Stomach smooth muscle (tissue), 2 donors: ENCODE data around the gene TIRAP.
"Not testable (repeated sequence)": the region's sequence is repeated elsewhere in the genome, so short reads cannot be mapped to it uniquely, and the experiment has no call there.

Experiments used
- H3K27ac ChIP-seq: one replicate; pipeline ENCODE4 v1.7.0; 2013; ENCODE audit warnings: mild to moderate bottlenecking, low read length, inconsistent platforms
- H3K27me3 ChIP-seq, 2 donors: one replicate each; pipeline ENCODE4 v1.7.0; 2013; ENCODE audit warnings: low read length in 2 of 2; ENCODE audit not compliant: insufficient read depth in 2 of 2, control insufficient read depth in 1 of 2
- H3K36me3 ChIP-seq, 2 donors: one replicate each; pipeline ENCODE4 v1.7.0; 2013; ENCODE audit warnings: low read length in 2 of 2; ENCODE audit not compliant: control insufficient read depth in 2 of 2, insufficient read depth in 2 of 2
- H3K4me1 ChIP-seq: one replicate; pipeline ENCODE4 v1.7.0; 2013; ENCODE audit warnings: low read length; ENCODE audit not compliant: control insufficient read depth, insufficient read depth
- H3K4me3 ChIP-seq, 2 donors: one replicate each; pipeline ENCODE4 v1.7.0; 2013; ENCODE audit warnings: low read length in 2 of 2
- H3K9ac ChIP-seq, 2 donors: one replicate each; pipeline ENCODE4 v1.7.0; 2013; ENCODE audit warnings: low read length in 2 of 2, mild to moderate bottlenecking in 1 of 2
- H3K9me3 ChIP-seq, 2 donors: one replicate each; pipeline ENCODE4 v1.7.0; 2013; ENCODE audit warnings: low read length in 2 of 2; ENCODE audit not compliant: control insufficient read depth in 2 of 2
- donor health status: healthy.
- donor health status: Pancreatic carcinoma.

The TIRAP gene, protein sequence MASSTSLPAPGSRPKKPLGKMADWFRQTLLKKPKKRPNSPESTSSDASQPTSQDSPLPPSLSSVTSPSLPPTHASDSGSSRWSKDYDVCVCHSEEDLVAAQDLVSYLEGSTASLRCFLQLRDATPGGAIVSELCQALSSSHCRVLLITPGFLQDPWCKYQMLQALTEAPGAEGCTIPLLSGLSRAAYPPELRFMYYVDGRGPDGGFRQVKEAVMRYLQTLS

DNA sequence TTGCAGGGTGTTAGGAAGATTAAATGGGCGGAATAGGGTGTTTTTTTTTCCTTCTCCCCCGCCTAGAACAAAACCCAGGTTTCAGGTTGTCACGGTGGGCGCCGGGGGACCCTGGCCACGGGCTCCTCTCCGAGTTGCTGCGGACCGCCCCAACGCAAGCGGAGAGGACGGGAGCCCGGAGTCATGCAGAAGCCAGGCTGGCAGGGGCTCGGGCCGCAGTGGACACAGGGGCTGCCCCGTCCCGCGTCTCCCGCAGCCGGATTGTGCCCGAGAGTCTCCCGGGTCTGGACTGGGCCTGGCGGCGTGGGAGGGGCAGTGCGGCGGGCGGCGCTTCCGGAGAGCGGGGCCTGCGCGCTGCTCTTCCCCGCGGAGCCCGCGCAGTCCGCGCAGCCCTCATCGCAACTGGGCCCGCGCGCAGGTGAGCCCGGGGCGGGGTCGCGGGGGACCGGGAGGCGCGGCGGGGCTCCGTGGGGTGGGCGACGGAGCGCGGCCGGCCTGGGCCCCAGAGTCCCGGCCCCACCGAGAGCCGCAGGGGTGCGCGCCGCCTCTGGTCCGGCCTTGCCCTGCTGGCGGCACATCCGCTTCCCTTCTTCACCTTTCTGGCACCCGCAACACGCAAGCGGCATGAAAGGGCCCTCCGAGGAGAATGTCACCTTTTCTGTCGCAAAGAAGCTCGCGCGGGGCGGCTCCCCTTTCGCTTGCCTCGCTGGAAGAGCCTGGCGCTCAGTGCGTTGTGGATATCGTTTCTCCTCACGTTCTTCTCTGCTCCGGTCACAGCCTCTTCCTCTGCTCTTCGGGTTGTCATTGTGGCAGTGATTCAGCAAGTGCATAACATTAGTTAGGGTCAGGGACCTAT is at the start of gene TIRAP:
TIRAP (plus strand) TSS at position 358 of the 856 bp plus-strand sequence. CDS start 7,802 bp downstream, outside the sequence.
- Histone ChIP-seq H3K4me1 (peaks cover 21% of the 10 kb centered on the region), H3K36me3 (peaks cover 0 to 4% of the 10 kb centered on the region in 2 donors), H3K9me3 (no peaks in the 10 kb centered on the region), H3K27ac (peak within 1 kb of the TSS; percentile 78), H3K4me3 (peak within 1 kb of the TSS; percentile 75 to 92), H3K27me3 (no peaks in the 10 kb centered on the region), H3K9ac (peak within 1 kb of the TSS; percentile 79 to 92)

DNA sequence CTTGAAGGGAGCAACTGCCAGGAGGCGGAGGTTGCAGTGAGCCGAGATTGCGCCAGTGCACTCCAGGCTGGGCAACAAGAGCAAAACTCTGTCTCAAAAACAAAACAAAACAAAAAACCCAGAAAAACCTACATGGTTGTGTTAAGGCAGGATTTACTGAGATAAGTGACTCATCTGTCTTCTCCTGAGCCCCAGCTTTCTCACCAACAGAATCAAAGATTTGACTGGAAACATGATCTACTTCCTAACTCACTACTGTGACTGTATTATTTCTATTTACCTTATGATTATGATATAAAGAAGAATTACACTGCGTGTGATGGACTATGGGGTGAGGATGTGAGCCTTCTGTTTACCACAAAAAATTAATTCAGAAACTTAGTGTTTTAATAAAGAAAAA is 49.5 kb upstream of the TIRAP start:
- H3K4me3 ChIP-seq = no peak overlapping the region
- peaks cover 7 to 8% of the 10 kb centered on the region in 2 donors for H3K36me3 ChIP-seq
- no peaks in the 10 kb centered on the region for H3K4me1 ChIP-seq
- no peaks in the 10 kb centered on the region for H3K27me3 ChIP-seq
- H3K27ac ChIP-seq = no peak overlapping the region
- no peaks in the 10 kb centered on the region for H3K9me3 ChIP-seq
- H3K9ac ChIP-seq = no peak overlapping the region

DNA sequence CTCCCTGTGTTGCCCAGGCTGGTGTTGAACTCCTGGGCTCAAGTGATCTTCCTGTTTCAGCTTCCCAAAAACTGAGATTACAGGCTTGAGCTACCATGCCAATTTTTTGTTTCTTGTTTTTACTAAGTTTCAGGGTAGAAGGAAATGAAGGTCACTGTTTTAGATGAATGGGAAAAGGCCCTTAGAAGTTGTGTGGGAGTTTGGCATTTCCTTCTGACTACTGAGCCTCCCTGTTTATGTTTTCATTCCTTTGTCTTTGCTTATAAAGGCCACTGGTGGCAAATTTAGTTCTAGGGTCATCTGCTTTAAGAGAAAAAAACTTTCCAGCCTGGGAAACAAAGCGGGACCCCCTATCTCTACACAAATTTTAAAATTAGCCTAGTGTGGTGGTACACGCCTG is 36.3 kb upstream of the TIRAP start:
- H3K27me3 ChIP-seq = no peaks in the 10 kb centered on the region
- no peak overlapping the region for H3K4me3 ChIP-seq
- no peak overlapping the region for H3K9ac ChIP-seq
- no peaks in the 10 kb centered on the region for H3K9me3 ChIP-seq
- H3K4me1 ChIP-seq = peaks cover 2% of the 10 kb centered on the region
- H3K36me3 ChIP-seq = peaks cover 12 to 17% of the 10 kb centered on the region in 2 donors
- H3K27ac ChIP-seq = no peak overlapping the region

DNA sequence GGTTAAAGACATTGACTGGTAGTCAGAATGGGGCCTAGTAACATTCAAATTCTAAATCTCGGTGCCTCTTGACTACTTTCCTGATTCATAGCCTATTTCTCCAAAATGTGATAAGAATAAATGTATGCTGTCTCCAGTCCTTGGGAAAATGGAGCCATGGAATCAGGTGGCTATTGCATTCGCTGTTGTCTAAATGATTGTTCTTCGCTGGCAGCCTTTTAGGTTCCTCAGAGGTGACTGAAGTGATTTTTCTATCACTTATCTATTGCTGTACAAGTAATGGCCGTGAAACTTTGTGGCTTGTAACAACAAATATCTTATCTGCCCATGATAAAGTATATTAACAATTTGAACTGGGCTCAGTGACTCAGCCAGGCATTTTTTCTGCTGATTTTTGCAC is 29.6 kb upstream of the TIRAP start:
- no peak overlapping the region for H3K4me3 ChIP-seq

DNA sequence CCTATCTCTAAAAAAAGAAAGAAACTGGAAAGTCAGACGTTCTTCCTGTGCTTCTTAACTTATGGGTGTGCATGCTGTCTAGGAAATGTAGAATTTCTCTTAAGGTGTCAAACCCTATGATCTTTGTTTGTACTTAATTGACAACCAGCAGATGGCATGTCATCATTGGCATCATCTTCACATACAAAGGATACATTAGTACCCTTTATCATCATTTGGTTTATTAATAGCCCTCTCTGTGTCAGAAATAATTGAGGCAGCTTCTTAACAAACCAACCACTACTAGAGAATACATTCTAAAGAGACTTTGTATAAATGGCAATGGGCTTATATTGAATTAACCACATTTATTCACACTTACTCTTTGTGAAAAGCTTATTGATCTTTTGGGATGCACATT is 28.1 kb upstream of the TIRAP start:
- no peak overlapping the region for H3K27ac ChIP-seq
- no peaks in the 10 kb centered on the region for H3K4me1 ChIP-seq
- peaks cover 19 to 27% of the 10 kb centered on the region in 2 donors for H3K36me3 ChIP-seq
- no peak overlapping the region for H3K9ac ChIP-seq
- H3K9me3 ChIP-seq = no peaks in the 10 kb centered on the region
- H3K4me3 ChIP-seq = no peak overlapping the region
- H3K27me3 ChIP-seq = no peaks in the 10 kb centered on the region

More for the DNA sequence above, 29.6 kb upstream of the TIRAP start:
- Histone ChIP-seq H3K27ac (no peak overlapping the region), H3K9me3 (no peaks in the 10 kb centered on the region), H3K9ac (no peak overlapping the region), H3K36me3 (peaks cover 21 to 27% of the 10 kb centered on the region in 2 donors), H3K27me3 (no peaks in the 10 kb centered on the region), H3K4me1 (no peaks in the 10 kb centered on the region)

DNA sequence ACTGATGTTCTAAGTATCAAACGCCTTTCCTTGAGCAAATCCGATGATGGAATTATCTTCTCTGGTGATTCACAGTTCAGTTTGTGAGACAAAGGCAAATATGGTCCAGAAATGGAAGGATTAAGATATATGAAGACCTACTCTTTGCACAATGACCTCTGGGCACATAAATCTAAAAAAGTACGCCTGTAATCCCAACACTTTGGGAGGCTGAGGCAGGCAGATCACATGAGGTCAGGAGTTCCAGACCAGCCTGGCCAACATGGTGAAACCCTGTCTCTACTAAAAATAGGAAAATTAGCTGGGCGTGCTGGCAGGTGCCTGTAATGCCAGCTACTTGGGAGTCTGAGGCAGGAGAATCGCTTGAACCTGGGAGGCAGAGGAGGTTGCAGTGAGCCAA is 27.4 kb upstream of the TIRAP start:
- not testable (repeated sequence) for H3K27me3 ChIP-seq, H3K4me3 ChIP-seq, H3K27ac ChIP-seq, H3K4me1 ChIP-seq, H3K9me3 ChIP-seq, H3K9ac ChIP-seq
- peaks cover 18 to 27% of the 10 kb centered on the region in 2 donors for H3K36me3 ChIP-seq

DNA sequence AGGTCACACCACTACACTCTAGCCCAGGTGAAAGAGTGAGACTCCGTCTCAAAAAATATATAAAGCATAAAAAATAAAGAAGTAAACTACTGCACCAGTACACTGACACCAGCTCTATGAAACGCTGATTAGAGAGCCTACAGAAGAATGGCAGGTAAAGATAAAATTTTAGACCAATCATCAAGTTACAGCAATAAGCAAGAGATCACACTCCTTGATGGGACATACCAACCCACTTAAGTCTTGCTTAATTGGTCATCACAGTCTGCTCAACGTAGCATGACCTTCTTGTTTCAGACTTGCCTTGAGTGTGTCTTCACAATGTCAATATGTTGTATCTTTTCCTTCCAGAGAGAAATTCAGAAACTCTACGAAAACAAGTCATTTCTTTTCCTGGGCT is 26.7 kb upstream of the TIRAP start:
- Histone ChIP-seq H3K4me3 (no peak overlapping the region), H3K27me3 (no peaks in the 10 kb centered on the region), H3K9me3 (no peaks in the 10 kb centered on the region), H3K9ac (no peak overlapping the region), H3K27ac (no peak overlapping the region), H3K36me3 (peaks cover 17 to 22% of the 10 kb centered on the region in 2 donors), H3K4me1 (no peaks in the 10 kb centered on the region)

DNA sequence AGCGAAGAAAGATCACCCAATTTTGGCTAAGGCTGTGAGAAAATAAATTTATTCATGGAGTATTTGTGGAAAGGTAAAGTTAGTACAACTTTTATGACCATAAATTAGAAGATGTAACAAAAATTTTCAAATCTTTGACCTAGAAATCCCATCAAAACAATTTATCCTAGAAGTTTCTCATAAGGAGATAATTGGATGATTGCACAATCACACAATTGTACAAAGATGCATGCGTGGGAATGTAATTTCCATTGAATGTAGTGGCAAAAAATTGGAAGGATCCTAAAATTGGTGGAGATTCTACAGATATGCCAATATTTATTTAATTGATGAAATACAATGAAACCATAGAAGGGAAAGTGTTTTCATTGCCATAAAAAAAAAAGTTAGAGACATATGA is 25.7 kb upstream of the TIRAP start:
- no peaks in the 10 kb centered on the region for H3K4me1 ChIP-seq
- no peak overlapping the region for H3K9ac ChIP-seq
- H3K9me3 ChIP-seq = no peaks in the 10 kb centered on the region
- no peaks in the 10 kb centered on the region for H3K27me3 ChIP-seq
- H3K36me3 ChIP-seq = peaks cover 20 to 22% of the 10 kb centered on the region in 2 donors
- H3K27ac ChIP-seq = no peak overlapping the region
- no peak overlapping the region for H3K4me3 ChIP-seq

DNA sequence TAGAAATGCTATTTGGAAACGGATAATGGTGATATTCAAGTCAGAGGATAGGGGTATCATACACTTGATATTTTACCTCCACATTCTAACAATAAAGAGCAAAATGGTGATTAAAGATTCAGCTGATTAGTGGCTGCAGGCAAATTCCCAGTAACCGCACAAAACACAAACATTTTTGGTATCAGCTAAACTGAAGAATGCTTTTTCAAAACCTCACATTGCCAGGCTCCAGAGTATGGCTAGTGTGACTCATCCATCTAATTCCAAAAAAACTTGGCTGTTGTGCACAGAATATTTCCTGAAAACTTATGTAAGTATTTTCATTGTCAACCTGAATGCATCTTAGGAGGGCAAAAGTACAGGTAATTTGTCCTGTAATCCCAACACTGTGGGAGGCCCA is 25.1 kb upstream of the TIRAP start:
- H3K27ac ChIP-seq = no peak overlapping the region
- H3K36me3 ChIP-seq = peaks cover 26% of the 10 kb centered on the region in 2 donors
- no peaks in the 10 kb centered on the region for H3K9me3 ChIP-seq
- no peaks in the 10 kb centered on the region for H3K4me1 ChIP-seq
- no peak overlapping the region for H3K9ac ChIP-seq
- no peak overlapping the region for H3K4me3 ChIP-seq
- no peaks in the 10 kb centered on the region for H3K27me3 ChIP-seq

DNA sequence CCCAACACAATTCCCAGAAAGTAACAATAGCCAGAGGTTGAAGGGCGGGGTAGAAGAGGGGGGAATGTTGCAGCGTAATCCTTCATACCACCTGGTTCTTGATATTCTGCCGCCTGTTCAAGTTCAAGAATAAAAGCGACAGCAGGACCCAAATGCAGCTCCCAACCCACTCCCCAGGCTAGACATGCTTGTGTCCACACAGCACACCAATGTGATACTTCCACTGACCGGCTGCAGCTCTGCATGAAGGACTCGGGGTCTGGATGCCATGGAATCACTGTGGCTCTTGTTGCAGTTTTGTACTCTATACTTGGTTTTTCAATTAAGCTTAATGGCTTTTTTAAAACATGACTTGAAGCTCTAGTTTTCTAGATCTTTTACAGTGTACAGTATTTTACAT is 20.7 kb upstream of the TIRAP start:
- Histone ChIP-seq H3K4me1 (no peaks in the 10 kb centered on the region), H3K9ac (no peak overlapping the region), H3K27ac (no peak overlapping the region), H3K27me3 (no peaks in the 10 kb centered on the region), H3K9me3 (no peaks in the 10 kb centered on the region), H3K36me3 (peaks cover 52 to 57% of the 10 kb centered on the region in 2 donors), H3K4me3 (no peak overlapping the region)

DNA sequence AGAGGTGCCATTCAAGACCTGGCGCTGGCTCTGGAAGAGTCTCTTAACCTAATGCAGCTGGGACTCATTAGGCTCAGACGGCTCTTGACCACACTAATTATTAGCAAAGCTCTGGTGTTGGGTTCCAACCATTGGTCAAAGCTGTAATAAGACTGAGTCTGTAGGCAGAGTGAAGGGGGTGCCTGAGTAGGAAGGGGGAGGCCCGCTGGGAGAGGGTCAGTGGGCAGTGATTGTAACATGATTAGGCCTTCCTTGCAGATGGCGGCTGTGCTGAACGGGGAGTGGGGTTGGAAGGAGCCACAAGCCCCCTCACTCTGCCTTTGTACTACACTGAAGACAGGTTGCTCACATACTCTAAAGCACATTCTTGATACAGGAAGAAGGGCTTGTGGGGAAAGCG is 19.4 kb upstream of the TIRAP start:
- H3K36me3 ChIP-seq = peaks cover 48 to 54% of the 10 kb centered on the region in 2 donors
- no peaks in the 10 kb centered on the region for H3K9me3 ChIP-seq

More for the DNA sequence above, 19.4 kb upstream of the TIRAP start:
- H3K27me3 ChIP-seq = no peaks in the 10 kb centered on the region
- H3K4me1 ChIP-seq = peaks cover 7% of the 10 kb centered on the region
- no peak overlapping the region for H3K9ac ChIP-seq
- H3K4me3 ChIP-seq = no peak overlapping the region
- no peak overlapping the region for H3K27ac ChIP-seq
